H9 (cell line): Measurements from ENCODE around the gene LIMS2. TPM values are rescaled to one million over a fixed set of nuclear protein-coding genes. Genes with fewer than 3 reads are reported as not detected.

Experiments used
- DNase-seq: peaks from one replicate; pipeline ENCODE4 v3.0.0-alpha.2; 2017
- H2AFZ ChIP-seq: one replicate; pipeline ENCODE4 v1.6.1; 2013; ENCODE audit warnings: mild to moderate bottlenecking, low read length, control low read depth, moderate library complexity
- H2AK5ac ChIP-seq: 2 replicates; pipeline ENCODE4 v1.6.1; 2013; ENCODE audit warnings: low read length, control low read depth, mixed read lengths; ENCODE audit not compliant: insufficient read length
- H2BK120ac ChIP-seq: one replicate; pipeline ENCODE4 v1.6.1; 2013; ENCODE audit warnings: low read depth, mild to moderate bottlenecking, low read length, control low read depth, inconsistent platforms; ENCODE audit not compliant: poor library complexity, severe bottlenecking
- H2BK12ac ChIP-seq: 2 replicates; pipeline ENCODE4 v1.6.1; 2013; ENCODE audit warnings: low read length, control low read depth, mixed read lengths, low read depth; ENCODE audit not compliant: insufficient read length
- H2BK15ac ChIP-seq: 2 replicates; pipeline ENCODE4 v1.6.1; 2013; ENCODE audit warnings: low read depth, low read length, control low read depth
- H2BK20ac ChIP-seq: one replicate; pipeline ENCODE4 v1.6.1; 2013; ENCODE audit warnings: low read depth, mild to moderate bottlenecking, low read length, control low read depth, inconsistent platforms; ENCODE audit not compliant: poor library complexity, severe bottlenecking
- H2BK5ac ChIP-seq: 2 replicates; pipeline ENCODE4 v1.6.1; 2013; ENCODE audit warnings: low read length, control low read depth, mixed read lengths; ENCODE audit not compliant: insufficient read length
- H3K14ac ChIP-seq: 2 replicates; pipeline ENCODE4 v1.6.1; 2013; ENCODE audit warnings: low read length, control low read depth; ENCODE audit not compliant: insufficient read depth
- H3K18ac ChIP-seq: 2 replicates; pipeline ENCODE4 v1.6.1; 2013; ENCODE audit warnings: low read depth, mild to moderate bottlenecking, mixed read lengths, low read length, control low read depth; ENCODE audit not compliant: insufficient read length
- H3K23ac ChIP-seq: 2 replicates; pipeline ENCODE4 v1.6.1; 2013; ENCODE audit warnings: low read length, control low read depth, mixed read lengths, low read depth; ENCODE audit not compliant: insufficient read length
- H3K23me2 ChIP-seq: 2 replicates; pipeline ENCODE4 v1.6.1; 2013; ENCODE audit warnings: low read depth, mild to moderate bottlenecking, mixed read lengths, low read length, control low read depth; ENCODE audit not compliant: insufficient read length, poor library complexity, severe bottlenecking
- H3K27ac ChIP-seq: 2 replicates; pipeline ENCODE4 v1.5.1; 2013; ENCODE audit warnings: low read length, control low read depth, mixed read lengths, low read depth; ENCODE audit not compliant: insufficient read length
- H3K27me3 ChIP-seq: 2 replicates; pipeline ENCODE4 v1.6.1; 2013; ENCODE audit warnings: low read length, control low read depth, inconsistent platforms; ENCODE audit not compliant: insufficient read depth
- H3K4ac ChIP-seq: 2 replicates; pipeline ENCODE4 v1.6.1; 2013; ENCODE audit warnings: low read depth, mild to moderate bottlenecking, control low read depth, inconsistent platforms, low read length, moderate library complexity
- H3K4me1 ChIP-seq: 2 replicates; pipeline ENCODE4 v1.6.1; 2013; ENCODE audit warnings: low read length, control low read depth, inconsistent platforms; ENCODE audit not compliant: insufficient read depth
- H3K4me2 ChIP-seq: 2 replicates; pipeline ENCODE4 v1.6.1; 2013; ENCODE audit warnings: low read length, control low read depth, mixed read lengths; ENCODE audit not compliant: insufficient read length, insufficient read depth
- H3K56ac ChIP-seq: 2 replicates; pipeline ENCODE4 v1.6.1; 2013; ENCODE audit warnings: low read depth, mild to moderate bottlenecking, mixed read lengths, low read length, control low read depth; ENCODE audit not compliant: insufficient read length
- H3K79me1 ChIP-seq: 2 replicates; pipeline ENCODE4 v1.6.1; 2013; ENCODE audit warnings: low read depth, mild to moderate bottlenecking, moderate library complexity, low read length, control low read depth, inconsistent platforms; ENCODE audit not compliant: insufficient read depth, poor library complexity, severe bottlenecking
- H3K79me2 ChIP-seq: 2 replicates; pipeline ENCODE4 v1.6.1; 2013; ENCODE audit warnings: low read length, control low read depth, inconsistent platforms; ENCODE audit not compliant: insufficient read depth
- H3K9ac ChIP-seq: 2 replicates; pipeline ENCODE4 v1.6.1; 2013; ENCODE audit warnings: low read length, control low read depth, mixed read lengths; ENCODE audit not compliant: insufficient read length; ENCODE audit errors: extremely low read depth
- H3K9me3 ChIP-seq: one replicate; pipeline ENCODE4 v1.6.1; 2013; ENCODE audit warnings: low read depth, low read length, inconsistent platforms; ENCODE audit not compliant: control insufficient read depth
- H3T11ph ChIP-seq: one replicate; pipeline ENCODE4 v1.6.1; 2013; ENCODE audit warnings: mild to moderate bottlenecking, low read length, control low read depth, inconsistent platforms
- H4K20me1 ChIP-seq: one replicate; pipeline ENCODE4 v1.6.1; 2013; ENCODE audit not compliant: control insufficient read depth, insufficient read length, insufficient read depth
- H4K5ac ChIP-seq: 2 replicates; pipeline ENCODE4 v1.6.1; 2013; ENCODE audit warnings: low read depth, mild to moderate bottlenecking, mixed read lengths, low read length, control low read depth; ENCODE audit not compliant: insufficient read length
- H4K8ac ChIP-seq: replicated peaks from 2 replicates; pipeline ENCODE4 v1.6.1; 2013; ENCODE audit warnings: low read length, control low read depth, mixed read lengths, low read depth; ENCODE audit not compliant: insufficient read length
- H4K91ac ChIP-seq: 2 replicates; pipeline ENCODE4 v1.6.1; 2013; ENCODE audit warnings: low read depth, mild to moderate bottlenecking, moderate library complexity, mixed read lengths, low read length, control low read depth; ENCODE audit not compliant: insufficient read length
- H3K27ac Mint-ChIP-seq, 3 experiments: 2 replicates in 2 of 3; 3 replicates in 1 of 3; pipeline ENCODE4 v1.8.0; 2020 to 2021; ENCODE audit warnings: mixed read lengths in 3 of 3, mild to moderate bottlenecking in 1 of 3, moderate library complexity in 1 of 3
- H3K27me3 Mint-ChIP-seq: 2 replicates; pipeline ENCODE4 v1.8.0; 2021; ENCODE audit warnings: low read depth, mild to moderate bottlenecking, moderate library complexity, mixed read lengths
- H3K36me3 Mint-ChIP-seq, 3 experiments: 2 replicates in 2 of 3; 3 replicates in 1 of 3; pipeline ENCODE4 v1.8.0; 2020 to 2021; ENCODE audit warnings: low read depth in 3 of 3, mixed read lengths in 3 of 3; ENCODE audit not compliant: insufficient read depth in 1 of 3
- H3K4me1 Mint-ChIP-seq, 2 experiments: 2 replicates each; pipeline ENCODE4 v1.8.0; 2020; ENCODE audit warnings: mixed read lengths in 2 of 2
- H3K4me3 Mint-ChIP-seq, 2 experiments: 2 replicates in 1 of 2; 3 replicates in 1 of 2; pipeline ENCODE4 v1.8.0; 2020 to 2021; ENCODE audit warnings: mild to moderate bottlenecking in 2 of 2, mixed read lengths in 2 of 2, moderate library complexity in 1 of 2
- H3K9me3 Mint-ChIP-seq, 2 experiments: 2 replicates in 1 of 2; 3 replicates in 1 of 2; pipeline ENCODE4 v1.8.0; 2020; ENCODE audit warnings: mild to moderate bottlenecking in 2 of 2, mixed read lengths in 2 of 2, moderate library complexity in 1 of 2
- CTCF ChIP-seq: fragments of 200-600 bp; sonication (generic); conservative IDR thresholded peaks from 3 replicates; pipeline ENCODE4 v1.8.0; 2021; ENCODE audit warnings: antibody characterized with exemption, mild to moderate bottlenecking
- WGBS: extraction: QIAGEN DNeasy Blood & Tissue Kit; methylation state at CpG from one replicate; pipeline ENCODE4 v1.1.7; 2013; ENCODE audit warnings: missing lambda C conversion rate, low lambda C conversion rate, mixed read lengths; ENCODE audit not compliant: insufficient read length; ENCODE audit errors: extremely low coverage; 5-methylcytosine and 5-hydroxymethylcytosine counted together
- total RNA-seq: library from RNA; stranded (reverse); gene quantifications from 2 replicates; pipeline ENCODE4 v1.2.1, GENCODE V29; 2021

The LIMS2 gene
- total RNA-seq, 1 experiment from 2014 or later: 5.9 TPM

DNA sequence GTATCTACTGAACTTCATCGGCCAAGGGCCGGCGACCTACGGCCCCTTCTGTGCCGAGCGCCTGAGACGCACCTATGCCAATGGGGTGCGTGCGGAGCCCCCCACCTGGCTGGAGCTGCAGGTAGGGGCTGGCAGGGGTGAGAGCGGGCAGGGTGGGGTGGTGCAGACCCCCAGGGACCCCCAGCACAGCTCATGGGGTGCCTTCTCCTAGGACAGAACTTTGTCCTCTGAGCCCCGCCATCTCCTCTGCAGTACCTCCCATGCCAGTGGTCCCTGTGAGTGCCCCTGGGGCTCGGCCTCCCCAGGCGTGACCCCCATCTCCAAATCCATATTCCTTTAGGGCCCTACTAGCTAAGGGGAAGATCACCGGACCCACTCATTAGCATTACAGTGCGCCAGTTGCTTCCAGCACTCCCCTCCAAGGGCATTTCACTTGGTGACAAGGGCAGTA, 53.3 kb downstream of the LIMS2 start:
- Mint-ChIP-seq H3K4me1 (peaks cover 0 to 4% of the 10 kb centered on the region in 2 experiments; a peak in 2 of 4 replicates), H3K36me3 (no peaks in the 10 kb centered on the region; a peak in 1 of 7 replicates), H3K27ac (no peak overlapping the region)

More for the DNA sequence above, 53.3 kb downstream of the LIMS2 start:
- Histone ChIP-seq H3K79me1 (no peaks in the 10 kb centered on the region), H4K91ac (no peak overlapping the region), H3K27ac (no peak overlapping the region), H3K79me2 (no peaks in the 10 kb centered on the region), H3T11ph (no peak overlapping the region), H2BK20ac (no peak overlapping the region), H3K4me1 (no peaks in the 10 kb centered on the region), H3K23me2 (no peaks in the 10 kb centered on the region), H3K4ac (no peak overlapping the region), H3K27me3 (no peaks in the 10 kb centered on the region), H2AFZ (no peak overlapping the region), H3K14ac (no peak overlapping the region), H4K8ac (no peak overlapping the region), H2BK12ac (no peak overlapping the region), H3K4me2 (no peak overlapping the region), H3K23ac (no peak overlapping the region), H4K5ac (no peak overlapping the region), H3K9ac (no peak overlapping the region), H2BK5ac (no peak overlapping the region), H4K20me1 (no peaks in the 10 kb centered on the region), H2AK5ac (no peak overlapping the region), H3K18ac (no peak overlapping the region), H3K9me3 (no peaks in the 10 kb centered on the region), H2BK15ac (no peak overlapping the region), H3K56ac (no peak overlapping the region), H2BK120ac (no peak overlapping the region)
- Mint-ChIP-seq H3K9me3 (no peaks in the 10 kb centered on the region), H3K4me3 (no peak overlapping the region), H3K27me3 (peaks cover 7% of the 10 kb centered on the region)
- DNase-seq: peak; percentile 20
- WGBS: no CpG with 5 or more reads among the region's 15 CpGs
- no peak for TF ChIP-seq CTCF
